H9 (cell line): ENCODE measurements around the gene C3orf85. TPM values are rescaled to one million over a fixed set of nuclear protein-coding genes. Genes with fewer than 3 reads are reported as not detected.

Source experiments
- DNase-seq: peaks from one replicate; pipeline ENCODE4 v3.0.0-alpha.2; 2017
- H2AFZ ChIP-seq: one replicate; pipeline ENCODE4 v1.6.1; 2013; ENCODE audit warnings: mild to moderate bottlenecking, low read length, control low read depth, moderate library complexity
- H2AK5ac ChIP-seq: 2 replicates; pipeline ENCODE4 v1.6.1; 2013; ENCODE audit warnings: low read length, control low read depth, mixed read lengths; ENCODE audit not compliant: insufficient read length
- H2BK120ac ChIP-seq: one replicate; pipeline ENCODE4 v1.6.1; 2013; ENCODE audit warnings: low read depth, mild to moderate bottlenecking, low read length, control low read depth, inconsistent platforms; ENCODE audit not compliant: poor library complexity, severe bottlenecking
- H2BK12ac ChIP-seq: 2 replicates; pipeline ENCODE4 v1.6.1; 2013; ENCODE audit warnings: low read length, control low read depth, mixed read lengths, low read depth; ENCODE audit not compliant: insufficient read length
- H2BK15ac ChIP-seq: 2 replicates; pipeline ENCODE4 v1.6.1; 2013; ENCODE audit warnings: low read depth, low read length, control low read depth
- H2BK20ac ChIP-seq: one replicate; pipeline ENCODE4 v1.6.1; 2013; ENCODE audit warnings: low read depth, mild to moderate bottlenecking, low read length, control low read depth, inconsistent platforms; ENCODE audit not compliant: poor library complexity, severe bottlenecking
- H2BK5ac ChIP-seq: 2 replicates; pipeline ENCODE4 v1.6.1; 2013; ENCODE audit warnings: low read length, control low read depth, mixed read lengths; ENCODE audit not compliant: insufficient read length
- H3K14ac ChIP-seq: 2 replicates; pipeline ENCODE4 v1.6.1; 2013; ENCODE audit warnings: low read length, control low read depth; ENCODE audit not compliant: insufficient read depth
- H3K18ac ChIP-seq: 2 replicates; pipeline ENCODE4 v1.6.1; 2013; ENCODE audit warnings: low read depth, mild to moderate bottlenecking, mixed read lengths, low read length, control low read depth; ENCODE audit not compliant: insufficient read length
- H3K23ac ChIP-seq: 2 replicates; pipeline ENCODE4 v1.6.1; 2013; ENCODE audit warnings: low read length, control low read depth, mixed read lengths, low read depth; ENCODE audit not compliant: insufficient read length
- H3K23me2 ChIP-seq: 2 replicates; pipeline ENCODE4 v1.6.1; 2013; ENCODE audit warnings: low read depth, mild to moderate bottlenecking, mixed read lengths, low read length, control low read depth; ENCODE audit not compliant: insufficient read length, poor library complexity, severe bottlenecking
- H3K27ac ChIP-seq: 2 replicates; pipeline ENCODE4 v1.5.1; 2013; ENCODE audit warnings: low read length, control low read depth, mixed read lengths, low read depth; ENCODE audit not compliant: insufficient read length
- H3K27me3 ChIP-seq: 2 replicates; pipeline ENCODE4 v1.6.1; 2013; ENCODE audit warnings: low read length, control low read depth, inconsistent platforms; ENCODE audit not compliant: insufficient read depth
- H3K4ac ChIP-seq: 2 replicates; pipeline ENCODE4 v1.6.1; 2013; ENCODE audit warnings: low read depth, mild to moderate bottlenecking, control low read depth, inconsistent platforms, low read length, moderate library complexity
- H3K4me1 ChIP-seq: 2 replicates; pipeline ENCODE4 v1.6.1; 2013; ENCODE audit warnings: low read length, control low read depth, inconsistent platforms; ENCODE audit not compliant: insufficient read depth
- H3K4me2 ChIP-seq: 2 replicates; pipeline ENCODE4 v1.6.1; 2013; ENCODE audit warnings: low read length, control low read depth, mixed read lengths; ENCODE audit not compliant: insufficient read length, insufficient read depth
- H3K56ac ChIP-seq: 2 replicates; pipeline ENCODE4 v1.6.1; 2013; ENCODE audit warnings: low read depth, mild to moderate bottlenecking, mixed read lengths, low read length, control low read depth; ENCODE audit not compliant: insufficient read length
- H3K79me1 ChIP-seq: 2 replicates; pipeline ENCODE4 v1.6.1; 2013; ENCODE audit warnings: low read depth, mild to moderate bottlenecking, moderate library complexity, low read length, control low read depth, inconsistent platforms; ENCODE audit not compliant: insufficient read depth, poor library complexity, severe bottlenecking
- H3K79me2 ChIP-seq: 2 replicates; pipeline ENCODE4 v1.6.1; 2013; ENCODE audit warnings: low read length, control low read depth, inconsistent platforms; ENCODE audit not compliant: insufficient read depth
- H3K9ac ChIP-seq: 2 replicates; pipeline ENCODE4 v1.6.1; 2013; ENCODE audit warnings: low read length, control low read depth, mixed read lengths; ENCODE audit not compliant: insufficient read length; ENCODE audit errors: extremely low read depth
- H3K9me3 ChIP-seq: one replicate; pipeline ENCODE4 v1.6.1; 2013; ENCODE audit warnings: low read depth, low read length, inconsistent platforms; ENCODE audit not compliant: control insufficient read depth
- H3T11ph ChIP-seq: one replicate; pipeline ENCODE4 v1.6.1; 2013; ENCODE audit warnings: mild to moderate bottlenecking, low read length, control low read depth, inconsistent platforms
- H4K20me1 ChIP-seq: one replicate; pipeline ENCODE4 v1.6.1; 2013; ENCODE audit not compliant: control insufficient read depth, insufficient read length, insufficient read depth
- H4K5ac ChIP-seq: 2 replicates; pipeline ENCODE4 v1.6.1; 2013; ENCODE audit warnings: low read depth, mild to moderate bottlenecking, mixed read lengths, low read length, control low read depth; ENCODE audit not compliant: insufficient read length
- H4K8ac ChIP-seq: replicated peaks from 2 replicates; pipeline ENCODE4 v1.6.1; 2013; ENCODE audit warnings: low read length, control low read depth, mixed read lengths, low read depth; ENCODE audit not compliant: insufficient read length
- H4K91ac ChIP-seq: 2 replicates; pipeline ENCODE4 v1.6.1; 2013; ENCODE audit warnings: low read depth, mild to moderate bottlenecking, moderate library complexity, mixed read lengths, low read length, control low read depth; ENCODE audit not compliant: insufficient read length
- H3K27ac Mint-ChIP-seq, 3 experiments: 2 replicates in 2 of 3; 3 replicates in 1 of 3; pipeline ENCODE4 v1.8.0; 2020 to 2021; ENCODE audit warnings: mixed read lengths in 3 of 3, mild to moderate bottlenecking in 1 of 3, moderate library complexity in 1 of 3
- H3K27me3 Mint-ChIP-seq: 2 replicates; pipeline ENCODE4 v1.8.0; 2021; ENCODE audit warnings: low read depth, mild to moderate bottlenecking, moderate library complexity, mixed read lengths
- H3K36me3 Mint-ChIP-seq, 3 experiments: 2 replicates in 2 of 3; 3 replicates in 1 of 3; pipeline ENCODE4 v1.8.0; 2020 to 2021; ENCODE audit warnings: low read depth in 3 of 3, mixed read lengths in 3 of 3; ENCODE audit not compliant: insufficient read depth in 1 of 3
- H3K4me1 Mint-ChIP-seq, 2 experiments: 2 replicates each; pipeline ENCODE4 v1.8.0; 2020; ENCODE audit warnings: mixed read lengths in 2 of 2
- H3K4me3 Mint-ChIP-seq, 2 experiments: 2 replicates in 1 of 2; 3 replicates in 1 of 2; pipeline ENCODE4 v1.8.0; 2020 to 2021; ENCODE audit warnings: mild to moderate bottlenecking in 2 of 2, mixed read lengths in 2 of 2, moderate library complexity in 1 of 2
- H3K9me3 Mint-ChIP-seq, 2 experiments: 2 replicates in 1 of 2; 3 replicates in 1 of 2; pipeline ENCODE4 v1.8.0; 2020; ENCODE audit warnings: mild to moderate bottlenecking in 2 of 2, mixed read lengths in 2 of 2, moderate library complexity in 1 of 2
- WGBS: extraction: QIAGEN DNeasy Blood & Tissue Kit; methylation state at CpG from one replicate; pipeline ENCODE4 v1.1.7; 2013; ENCODE audit warnings: missing lambda C conversion rate, low lambda C conversion rate, mixed read lengths; ENCODE audit not compliant: insufficient read length; ENCODE audit errors: extremely low coverage; 5-methylcytosine and 5-hydroxymethylcytosine counted together
- total RNA-seq: library from RNA; stranded (reverse); gene quantifications from 2 replicates; pipeline ENCODE4 v1.2.1, GENCODE V29; 2021
- TF ChIP-seq, protein P1 (sequence below): fragments of 200-600 bp; sonication (generic); conservative IDR thresholded peaks from 3 replicates; pipeline ENCODE4 v1.8.0; 2021; ENCODE audit warnings: antibody characterized with exemption, mild to moderate bottlenecking

Gene C3orf85
- total RNA-seq, 1 experiment from 2014 or later: not detected

DNA sequence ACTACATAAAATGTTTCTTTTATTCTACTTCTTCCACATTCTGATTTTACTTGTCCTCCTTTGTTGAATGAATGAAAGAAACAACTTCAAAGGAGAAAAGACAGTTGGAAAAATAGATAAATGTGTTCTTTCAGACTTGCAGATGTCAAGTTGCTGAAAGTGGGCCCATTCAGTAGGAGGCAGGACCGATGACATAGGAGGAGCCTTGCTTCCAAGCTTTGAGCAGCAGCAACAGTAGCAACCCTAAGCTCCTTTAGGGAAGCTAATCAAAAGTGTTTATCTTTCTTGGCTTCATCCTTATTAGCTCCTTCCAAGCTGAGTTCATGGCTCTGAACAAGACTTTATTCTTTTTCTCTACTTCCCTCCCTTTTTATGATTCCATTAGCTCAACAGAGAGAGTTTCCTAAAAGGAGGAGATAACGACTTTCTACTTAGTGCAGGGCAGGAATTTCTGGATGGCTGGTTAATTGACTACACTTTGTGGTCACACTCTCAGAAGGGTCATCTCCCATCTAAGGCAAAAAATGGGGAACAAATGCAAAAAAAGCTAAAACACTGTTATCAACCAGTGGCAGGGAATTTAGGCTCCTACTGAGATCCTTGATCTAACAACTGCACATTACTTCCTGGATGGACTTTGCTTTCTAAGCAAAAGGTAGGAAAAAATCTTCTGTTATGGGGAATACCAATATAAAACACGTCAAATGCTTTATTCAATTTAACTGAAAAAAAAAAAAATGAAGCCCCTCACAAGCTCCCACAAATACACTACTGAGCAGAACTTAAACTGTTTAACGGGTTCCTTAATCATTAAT, 23.4 kb upstream of the C3orf85 start:
- Histone ChIP-seq H4K91ac (no peak overlapping the region), H3K14ac (no peak overlapping the region), H3K27me3 (no peaks in the 10 kb centered on the region), H3K4me2 (no peak overlapping the region), H3K79me1 (no peaks in the 10 kb centered on the region), H3K4me1 (no peaks in the 10 kb centered on the region), H3K79me2 (peaks cover 2% of the 10 kb centered on the region; the same call in 1 of the 2 replicates), H3K56ac (no peak overlapping the region), H3K23me2 (no peaks in the 10 kb centered on the region), H3K9ac (no peak overlapping the region), H3K4ac (no peak overlapping the region), H3K27ac (no peak overlapping the region), H4K20me1 (no peaks in the 10 kb centered on the region), H2BK5ac (no peak overlapping the region), H4K8ac (no peak overlapping the region), H3K9me3 (no peaks in the 10 kb centered on the region), H2BK120ac (no peak overlapping the region), H3K18ac (no peak overlapping the region), H2BK15ac (no peak overlapping the region), H3K23ac (no peak overlapping the region), H4K5ac (no peak overlapping the region), H3T11ph (no peak overlapping the region), H2BK12ac (no peak overlapping the region), H2AFZ (no peak overlapping the region), H2AK5ac (no peak overlapping the region), H2BK20ac (no peak overlapping the region)
- WGBS: no CpG with 5 or more reads among the region's 4 CpGs
- Mint-ChIP-seq H3K4me1 (no peaks in the 10 kb centered on the region), H3K27ac (no peak overlapping the region), H3K4me3 (no peak overlapping the region), H3K9me3 (no peaks in the 10 kb centered on the region), H3K27me3 (no peaks in the 10 kb centered on the region), H3K36me3 (no peaks in the 10 kb centered on the region)
- no peak for DNase-seq
- TF ChIP-seq, protein P1, sequence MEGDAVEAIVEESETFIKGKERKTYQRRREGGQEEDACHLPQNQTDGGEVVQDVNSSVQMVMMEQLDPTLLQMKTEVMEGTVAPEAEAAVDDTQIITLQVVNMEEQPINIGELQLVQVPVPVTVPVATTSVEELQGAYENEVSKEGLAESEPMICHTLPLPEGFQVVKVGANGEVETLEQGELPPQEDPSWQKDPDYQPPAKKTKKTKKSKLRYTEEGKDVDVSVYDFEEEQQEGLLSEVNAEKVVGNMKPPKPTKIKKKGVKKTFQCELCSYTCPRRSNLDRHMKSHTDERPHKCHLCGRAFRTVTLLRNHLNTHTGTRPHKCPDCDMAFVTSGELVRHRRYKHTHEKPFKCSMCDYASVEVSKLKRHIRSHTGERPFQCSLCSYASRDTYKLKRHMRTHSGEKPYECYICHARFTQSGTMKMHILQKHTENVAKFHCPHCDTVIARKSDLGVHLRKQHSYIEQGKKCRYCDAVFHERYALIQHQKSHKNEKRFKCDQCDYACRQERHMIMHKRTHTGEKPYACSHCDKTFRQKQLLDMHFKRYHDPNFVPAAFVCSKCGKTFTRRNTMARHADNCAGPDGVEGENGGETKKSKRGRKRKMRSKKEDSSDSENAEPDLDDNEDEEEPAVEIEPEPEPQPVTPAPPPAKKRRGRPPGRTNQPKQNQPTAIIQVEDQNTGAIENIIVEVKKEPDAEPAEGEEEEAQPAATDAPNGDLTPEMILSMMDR: no peak
